A673 (cell line): ENCODE data around the gene KDR.

ENCODE experiments used
- CTCF ChIP-seq: fragments of 300-800, 200-600 bp; sonication (generic); conservative IDR thresholded peaks from 2 replicates; pipeline ENCODE4 v1.5.1; 2017; ENCODE audit warnings: low read depth, mild to moderate bottlenecking, antibody characterized with exemption, low read length, moderate library complexity, mixed read lengths
- EZH2 ChIP-seq: fragments of 200-600 bp; sonication (generic); IDR thresholded peaks from 2 replicates; pipeline ENCODE4 v1.6.1; 2017; ENCODE audit warnings: borderline replicate concordance, low read depth, mild to moderate bottlenecking, mixed read lengths, antibody characterized with exemption, low read length; ENCODE audit not compliant: poor library complexity, severe bottlenecking

- TF ChIP-seq CTCF (no peak), EZH2 (no peak)
Observed at GRCh38 chr4:55032179-55032578, 93.2 kb downstream of the KDR start.
